K562 (cell line): ENCODE data around the gene MFSD8. TPM values are rescaled to one million over a fixed set of nuclear protein-coding genes. Genes with fewer than 3 reads are reported as not detected.

ENCODE experiments used
- ATAC-seq: fragments of 200-7000 bp; cut with Tn5 transposase; 3 replicates; pipeline ENCODE4 v1.9.1; 2020; ENCODE audit warnings: moderate library complexity
- BruUV-seq: library from RNA; stranded (reverse); fragments of 400-500 nt; replicated peaks from 2 replicates; lab custom pipeline; 2021; lab: Mats Ljungman, UMichigan
- CTCF ChIA-PET: fragments of 300-600 bp; formaldehyde crosslinking; extraction: SDS; loops from one replicate; lab custom pipeline; 2021; ENCODE audit warnings: low intra/inter-chr PET ratio; lab: Yijun Ruan, JAX
- POLR2A ChIA-PET: fragments of 300-600, 350-650 bp; sonication (Branson Sonifier 250); formaldehyde crosslinking; extraction: SDS; loops from one replicate; lab custom pipeline; 2021; ENCODE audit warnings: antibody characterized with exemption, inconsistent platforms; lab: Yijun Ruan, JAX
- DNase-seq, 4 experiments: peaks; one replicate each; pipeline versions ENCODE4 v3.0.0 to v3.0.0-alpha.2; 2011 to 2018; ENCODE audit warnings: low spot score in 3 of 4, mixed read lengths in 3 of 4; ENCODE audit errors: extremely low read depth in 1 of 4
- FAIRE-seq: peaks from 2 replicates; lab custom pipeline; 2011; peaks lifted over from hg19 to GRCh38; lab: Jason Lieb, UNC
- H2AFZ ChIP-seq: 2 replicates; pipeline ENCODE4 v1.6.0; 2011; ENCODE audit warnings: low read depth, low read length, control low read depth, inconsistent platforms
- H3K27ac ChIP-seq: fragments of 200-600 bp; 3 replicates; pipeline ENCODE4 v1.8.0; 2011; ENCODE audit warnings: low read depth, mild to moderate bottlenecking, control low read depth, inconsistent platforms, low read length, moderate library complexity, mixed read lengths; ENCODE audit errors: extremely low read depth
- H3K27me3 ChIP-seq, 2 experiments: fragments of 300-600 bp in 1 of 2; 2 replicates in 1 of 2; 3 replicates in 1 of 2; pipeline versions ENCODE4 v1.6.0 to v1.8.0; 2011; ENCODE audit warnings: inconsistent platforms in 2 of 2, low read length in 2 of 2, mild to moderate bottlenecking in 1 of 2, mixed read lengths in 1 of 2, moderate library complexity in 1 of 2; ENCODE audit not compliant: control insufficient read depth in 2 of 2, insufficient read depth in 2 of 2
- H3K36me3 ChIP-seq: fragments of 300-600 bp; 3 replicates; pipeline ENCODE4 v1.8.0; 2011; ENCODE audit warnings: mild to moderate bottlenecking, low read length, inconsistent platforms; ENCODE audit not compliant: control insufficient read depth, insufficient read depth
- H3K4me1 ChIP-seq, 2 experiments: fragments of 200-600 bp in 1 of 2; replicated peaks in 1 of 2; 2 replicates in 1 of 2; 3 replicates in 1 of 2; pipeline versions ENCODE4 v1.5.1 to v1.8.0; 2011; ENCODE audit warnings: inconsistent platforms in 2 of 2, low read length in 2 of 2, mild to moderate bottlenecking in 1 of 2, mixed read lengths in 1 of 2, moderate library complexity in 1 of 2; ENCODE audit not compliant: control insufficient read depth in 2 of 2, insufficient read depth in 2 of 2
- H3K4me2 ChIP-seq: 2 replicates; pipeline ENCODE4 v1.6.1; 2011; ENCODE audit warnings: low read length, control low read depth, inconsistent platforms, mixed read lengths; ENCODE audit not compliant: insufficient read depth
- H3K4me3 ChIP-seq: fragments of 200-600 bp; sonication (generic), shearing (Covaris generic); 2 replicates; pipeline ENCODE4 v1.5.1; 2016; ENCODE audit warnings: control low read depth, inconsistent platforms
- H3K79me2 ChIP-seq: fragments of 200-600 bp; 3 replicates; pipeline ENCODE4 v1.8.0; 2011; ENCODE audit warnings: low read length, inconsistent platforms; ENCODE audit not compliant: control insufficient read depth, insufficient read depth
- H3K9ac ChIP-seq, 2 experiments: 2 replicates each; pipeline versions ENCODE4 v1.6.0 to v1.6.1; 2011; ENCODE audit warnings: low read depth in 2 of 2, low read length in 2 of 2, control low read depth in 1 of 2, inconsistent platforms in 1 of 2, mild to moderate bottlenecking in 1 of 2, mixed read lengths in 1 of 2; ENCODE audit not compliant: insufficient read depth in 1 of 2
- H3K9me1 ChIP-seq: one replicate; pipeline ENCODE4 v1.6.0; 2011; ENCODE audit warnings: inconsistent platforms, mild to moderate bottlenecking, low read length, moderate library complexity; ENCODE audit not compliant: control insufficient read depth, insufficient read depth
- H3K9me3 ChIP-seq: replicated peaks from 2 replicates; pipeline ENCODE4 v1.5.1; 2011; ENCODE audit warnings: low read depth, low read length, inconsistent platforms; ENCODE audit not compliant: control insufficient read depth, insufficient read depth
- H4K20me1 ChIP-seq: replicated peaks from 2 replicates; pipeline ENCODE4 v1.6.1; 2011; ENCODE audit warnings: low read length, inconsistent platforms, mixed read lengths; ENCODE audit not compliant: control insufficient read depth, insufficient read depth
- CXXC5 ChIP-seq: fragments of 250-450 bp; sonication (Bioruptor Pico); IDR thresholded peaks from 2 replicates; pipeline ENCODE4 v1.8.0; 2022; ENCODE audit warnings: inconsistent platforms, mild to moderate bottlenecking, moderate library complexity
- FOXJ2 ChIP-seq: fragments of 200-800 bp; sonication (Bioruptor generic); IDR thresholded peaks from 2 replicates; pipeline ENCODE4 v1.6.1; 2016; ENCODE audit warnings: missing genetic modification characterization, missing compliant biosample characterization
- GABPA ChIP-seq: fragments of 200-800 bp; sonication (Bioruptor generic); conservative IDR thresholded peaks from 2 replicates; pipeline ENCODE4 v1.6.1; 2016; ENCODE audit warnings: low read depth, missing genetic modification characterization, missing compliant biosample characterization
- HCFC1 ChIP-seq: IDR thresholded peaks from 2 replicates; pipeline ENCODE4 v1.6.1; 2012; ENCODE audit warnings: low read depth, low read length, improper control_type of control experiment
- SETDB1 ChIP-seq: IDR thresholded peaks from one replicate; pipeline ENCODE4 v1.6.1; 2012; ENCODE audit warnings: low read length, control low read depth, inconsistent platforms
- WGBS: fragments of 100-300 bp; shearing (Covaris generic); methylation state at CpG from one replicate; pipeline ENCODE4 v1.1.6; 2016; ENCODE audit warnings: low coverage, mixed read lengths; ENCODE audit not compliant: insufficient coverage; ENCODE audit errors: missing lambda C conversion rate; 5-methylcytosine and 5-hydroxymethylcytosine counted together
- in situ Hi-C: fragments of 300-500 bp; cut with MboI; formaldehyde crosslinking; loops from 4 replicates; pipeline ENCODE4 v1.15.0; 2018; ENCODE audit warnings: inconsistent platforms, mixed read lengths
- intact Hi-C: fragments of 100-400 bp; cut with micrococcal nuclease; formaldehyde crosslinking; loops from 2 replicates; pipeline ENCODE4 v1.14.2; 2022
- polyA plus RNA-seq, 8 experiments: library from polyadenylated mRNA; depleted of rRNA in 4 of 8; stranded (reverse) in 5 of 8; unstranded in 3 of 8; fragments of >200 nt; fragmentation: Nextera tagmentation in 2 of 8; fragmentation: Illumina TruSeq in 1 of 8; extraction: Ambion mirVana in 2 of 8; extraction: Trizol in 1 of 8; gene quantifications; 2 replicates each; pipeline versions ENCODE4 v1.2.1 to v1.2.3, GENCODE V29; 2011 to 2014; ENCODE audit warnings: inconsistent platforms in 1 of 8, missing spikeins in 1 of 8
- total RNA-seq, 7 experiments: library from RNA; depleted of rRNA in 6 of 7; stranded (reverse); fragments of >200 nt in 6 of 7; fragmentation: Illumina TruSeq in 2 of 7; extraction: Trizol in 2 of 7; gene quantifications; 2 replicates each; pipeline versions ENCODE4 v1.2.1 to v1.2.3, GENCODE V29; 2011 to 2021; ENCODE audit warnings: low replicate concordance in 1 of 7
- TF ChIP-seq, protein P1 (sequence below): fragments of 450-650 bp; formaldehyde crosslinking; IDR thresholded peaks from 2 replicates; pipeline ENCODE4 v1.4.0; 2022; ENCODE audit warnings: missing genetic modification characterization

Gene MFSD8
- total and polyA plus RNA-seq, 9 of the 15 experiments (the other 6 are each of a cell fraction or from before 2014, with no cell fraction given): 7.0 to 27.2 (median 18.7) TPM

DNA sequence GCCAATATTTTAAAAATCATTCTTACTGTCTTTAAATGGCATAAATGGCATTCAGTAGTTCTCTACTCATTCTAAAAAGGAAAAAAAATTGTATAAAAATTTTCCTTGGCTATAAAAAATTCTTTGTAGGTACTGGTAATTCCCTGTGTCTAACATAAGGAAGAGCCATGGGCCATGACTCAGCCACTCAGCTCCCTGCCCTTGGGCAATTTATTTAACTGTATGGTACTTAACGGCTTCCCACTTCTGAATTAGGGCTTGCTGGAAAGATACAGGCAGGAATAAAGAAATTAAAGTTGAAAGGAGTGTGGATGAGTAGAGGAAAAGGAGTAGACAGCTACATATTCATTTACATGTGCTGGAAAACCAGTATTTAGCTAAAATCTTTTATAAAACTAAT lies 30.8 kb upstream of the MFSD8 start:
- H3K9ac ChIP-seq: no peak overlapping the region
- H4K20me1 ChIP-seq: no peaks in the 10 kb centered on the region
- intact Hi-C loops (no loop called here), in situ Hi-C loops (no loop called here)
- no peaks in the 10 kb centered on the region for H3K79me2 ChIP-seq
- TF ChIP-seq HCFC1 (no peak), GABPA (tag) (no peak), CXXC5 (CRISPR knock-in tag) (no peak), SETDB1 (no peak), FOXJ2 (no peak)
- TF ChIP-seq, protein P1, sequence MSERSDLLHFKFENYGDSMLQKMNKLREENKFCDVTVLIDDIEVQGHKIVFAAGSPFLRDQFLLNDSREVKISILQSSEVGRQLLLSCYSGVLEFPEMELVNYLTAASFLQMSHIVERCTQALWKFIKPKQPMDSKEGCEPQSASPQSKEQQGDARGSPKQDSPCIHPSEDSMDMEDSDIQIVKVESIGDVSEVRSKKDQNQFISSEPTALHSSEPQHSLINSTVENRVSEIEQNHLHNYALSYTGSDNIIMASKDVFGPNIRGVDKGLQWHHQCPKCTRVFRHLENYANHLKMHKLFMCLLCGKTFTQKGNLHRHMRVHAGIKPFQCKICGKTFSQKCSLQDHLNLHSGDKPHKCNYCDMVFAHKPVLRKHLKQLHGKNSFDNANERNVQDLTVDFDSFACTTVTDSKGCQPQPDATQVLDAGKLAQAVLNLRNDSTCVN (CRISPR knock-in tag): no peak
- H3K27ac ChIP-seq: no peak overlapping the region
- peaks cover 15% of the 10 kb centered on the region; the same call in 1 of the 3 replicates for H3K36me3 ChIP-seq
- H3K4me2 ChIP-seq: no peak overlapping the region
- FAIRE-seq (no peak), DNase-seq (no peak), ATAC-seq (no peak)
- 0 out of 2 replicates have a peak, but pooled peaks cover 2% of the 10 kb centered on the region for H3K9me3 ChIP-seq
- no peaks in the 10 kb centered on the region for H3K27me3 ChIP-seq
- no peaks in the 10 kb centered on the region for H3K4me1 ChIP-seq
- 83% methylated on average over 1 of the region's 1 CpG for WGBS
- no peak overlapping the region for H3K4me3 ChIP-seq
- CTCF ChIA-PET: no interaction called here
- BruUV-seq: no TSS peak
- H2AFZ ChIP-seq: no peak overlapping the region
- POLR2A ChIA-PET: no interaction called here
- H3K9me1 ChIP-seq: no peaks in the 10 kb centered on the region
